ENCODE measurements around the gene WDR36. TPM values are rescaled to one million over a fixed set of nuclear protein-coding genes. Genes with fewer than 3 reads are reported as not detected.
A peak's percentile ranks its signal among the peaks of the same experiment; 100 is the strongest.

WDR36 gene
- total RNA-seq, 2 experiments from 2014 or later = 65.1 to 65.6 TPM

DNA sequence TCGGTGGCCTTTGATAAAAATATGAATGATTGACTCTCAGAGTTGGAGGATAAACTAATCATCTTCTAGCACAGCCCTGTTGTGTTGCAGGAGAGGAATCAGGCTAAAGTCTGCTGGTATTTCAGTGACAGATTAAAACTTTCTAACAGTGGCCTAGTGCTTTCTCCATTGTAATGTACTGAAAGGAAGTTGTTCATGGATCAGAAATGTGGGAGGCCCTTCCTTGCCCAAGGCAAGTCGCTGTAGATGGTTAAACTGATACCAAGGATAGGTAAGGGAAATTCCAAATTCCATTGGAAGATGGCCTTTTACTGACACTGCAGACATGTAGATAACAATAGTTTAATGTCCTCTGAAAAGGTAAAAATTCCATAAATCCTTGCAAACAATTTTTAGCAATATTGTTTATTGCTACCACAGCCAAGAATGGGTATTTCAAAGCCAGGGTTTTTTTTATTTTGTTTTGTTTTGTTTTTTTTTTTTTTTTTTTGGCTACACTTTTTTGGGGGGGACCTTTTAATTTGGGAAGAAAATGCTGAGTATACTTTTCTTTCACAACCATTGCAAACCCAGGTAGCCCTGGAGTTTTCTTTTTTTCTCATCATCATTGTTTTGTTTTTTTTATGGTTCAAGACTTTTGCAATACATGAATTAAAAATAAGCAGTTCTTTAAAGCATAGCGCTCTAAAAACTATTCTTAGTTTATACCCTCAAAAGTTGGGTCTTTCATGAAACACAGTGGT is 35.5 kb downstream of the WDR36 start:
- TF ChIP-seq CTCF (IDR thresholded peaks at IDR 0.05) = no peak
- intact Hi-C loops (cut with micrococcal nuclease) = no loop called here
- Mint-ChIP-seq H3K27me3 (no peaks in the 10 kb centered on the region), H3K36me3 (ENCODE audit: low read depth) (peaks cover 42% of the 10 kb centered on the region), H3K4me3 (no peak overlapping the region), H3K9me3 (no peaks in the 10 kb centered on the region), H3K27ac (no peak overlapping the region), H3K4me1 (ENCODE audit: low read depth) (peaks cover 12% of the 10 kb centered on the region)
- ChIA-PET CTCF (no interaction called here), POLR2A (no interaction called here)
- DNase-seq = no peak
- ATAC-seq = no peak

- POLR2A ChIA-PET = no interaction called here
- Mint-ChIP-seq H3K27ac (no peak overlapping the region), H3K4me3 (no peak overlapping the region), H3K27me3 (no peaks in the 10 kb centered on the region), H3K4me1 (ENCODE audit: low read depth) (peaks cover 8% of the 10 kb centered on the region), H3K36me3 (ENCODE audit: low read depth) (peaks cover 29% of the 10 kb centered on the region), H3K9me3 (no peaks in the 10 kb centered on the region)
- intact Hi-C loops (cut with micrococcal nuclease) = no loop called here
- ATAC-seq (no peak), DNase-seq (no peak)
- CTCF ChIA-PET = no interaction called here
- no peak for TF ChIP-seq CTCF (IDR thresholded peaks at IDR 0.05)
Measured at GRCh38 chr5:111129938-111130337, 37.8 kb downstream of the WDR36 start.

DNA sequence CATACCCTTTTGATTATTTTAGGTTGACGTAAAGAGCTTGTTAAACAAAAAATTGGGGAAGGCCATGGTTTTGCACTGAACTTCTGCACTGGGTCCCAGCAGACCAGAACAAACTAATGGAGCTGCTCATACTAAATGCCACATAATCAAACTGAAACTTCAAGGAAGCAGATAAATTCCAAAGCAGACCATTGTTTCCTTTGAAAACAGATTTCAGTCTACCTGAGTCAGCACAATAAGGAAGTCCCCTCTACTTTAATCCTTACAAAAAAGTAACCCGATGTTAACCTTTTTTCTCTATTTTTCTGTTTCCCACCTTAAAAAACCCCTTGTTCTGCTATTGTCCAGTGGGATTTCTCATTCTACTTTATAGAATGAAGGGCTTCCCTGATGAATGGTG is 39.2 kb downstream of the WDR36 start:
- Mint-ChIP-seq H3K4me1 (ENCODE audit: low read depth) (peaks cover 8% of the 10 kb centered on the region), H3K36me3 (ENCODE audit: low read depth) (peaks cover 25% of the 10 kb centered on the region), H3K9me3 (no peaks in the 10 kb centered on the region), H3K4me3 (no peak overlapping the region), H3K27me3 (no peaks in the 10 kb centered on the region), H3K27ac (no peak overlapping the region)
- ATAC-seq (no peak), DNase-seq (no peak)
- POLR2A ChIA-PET = no interaction called here
- CTCF ChIA-PET = no interaction called here
- no peak for TF ChIP-seq CTCF (IDR thresholded peaks at IDR 0.05)
- intact Hi-C loops (cut with micrococcal nuclease) = no loop called here

DNA sequence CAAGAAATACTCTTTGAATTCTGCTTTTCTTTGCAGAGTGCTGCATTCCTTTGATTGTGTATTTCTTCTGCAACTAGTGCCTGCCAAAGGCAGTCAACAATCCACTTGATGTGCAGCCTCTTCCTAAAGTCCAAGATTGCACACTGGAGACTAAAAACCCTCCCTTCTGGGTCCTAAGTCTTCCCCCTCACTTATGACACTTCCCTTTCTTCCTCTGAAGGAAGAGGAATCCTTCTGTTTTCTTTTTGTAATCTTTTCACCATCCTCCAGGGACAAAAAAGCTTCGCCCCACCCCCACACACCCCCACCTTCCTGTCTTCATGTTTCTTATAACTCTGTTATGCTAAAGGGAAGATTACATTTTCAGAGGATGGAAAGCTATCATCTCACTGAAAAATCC is 39.9 kb downstream of the WDR36 start:
- TF ChIP-seq CTCF (IDR thresholded peaks at IDR 0.05) = no peak
- ChIA-PET POLR2A (interaction anchor here (0.6 to 1.7 kb wide), 2 partner anchors 40 to 87 kb away, joined by 3 to 4 read pairs; partner anchors contain the start of gene WDR36), CTCF (no interaction called here)
- DNase-seq (no peak), ATAC-seq (no peak)
- H3K36me3 Mint-ChIP-seq (ENCODE audit: low read depth) = peaks cover 20% of the 10 kb centered on the region
- no peak overlapping the region for H3K4me3 Mint-ChIP-seq
- H3K27ac Mint-ChIP-seq = no peak overlapping the region
- intact Hi-C loops (cut with micrococcal nuclease) = no loop called here
- H3K9me3 Mint-ChIP-seq = no peaks in the 10 kb centered on the region
- H3K4me1 Mint-ChIP-seq (ENCODE audit: low read depth) = peaks cover 8% of the 10 kb centered on the region
- H3K27me3 Mint-ChIP-seq = no peaks in the 10 kb centered on the region

GRCh38 chr5:111132731-111133435 is 40.7 kb downstream of the WDR36 start:
- Mint-ChIP-seq H3K36me3 (ENCODE audit: low read depth) (peaks cover 12% of the 10 kb centered on the region), H3K4me3 (no peak overlapping the region), H3K9me3 (no peaks in the 10 kb centered on the region), H3K27ac (no peak overlapping the region), H3K27me3 (no peaks in the 10 kb centered on the region), H3K4me1 (ENCODE audit: low read depth) (peaks cover 8% of the 10 kb centered on the region)
- POLR2A ChIA-PET = interaction anchor here (0.6 to 1.7 kb wide), 3 partner anchors 41 to 1851 kb away, joined by 3 to 4 read pairs (median 4); partner anchors contain the start of gene WDR36
- CTCF ChIA-PET = no interaction called here
- DNase-seq = peak; percentile 7
- ATAC-seq = peak; percentile 42
- intact Hi-C loops (cut with micrococcal nuclease) = no loop called here
- TF ChIP-seq CTCF (IDR thresholded peaks at IDR 0.05) = no peak
